ENCODE data around the gene PRIM2.

DNA sequence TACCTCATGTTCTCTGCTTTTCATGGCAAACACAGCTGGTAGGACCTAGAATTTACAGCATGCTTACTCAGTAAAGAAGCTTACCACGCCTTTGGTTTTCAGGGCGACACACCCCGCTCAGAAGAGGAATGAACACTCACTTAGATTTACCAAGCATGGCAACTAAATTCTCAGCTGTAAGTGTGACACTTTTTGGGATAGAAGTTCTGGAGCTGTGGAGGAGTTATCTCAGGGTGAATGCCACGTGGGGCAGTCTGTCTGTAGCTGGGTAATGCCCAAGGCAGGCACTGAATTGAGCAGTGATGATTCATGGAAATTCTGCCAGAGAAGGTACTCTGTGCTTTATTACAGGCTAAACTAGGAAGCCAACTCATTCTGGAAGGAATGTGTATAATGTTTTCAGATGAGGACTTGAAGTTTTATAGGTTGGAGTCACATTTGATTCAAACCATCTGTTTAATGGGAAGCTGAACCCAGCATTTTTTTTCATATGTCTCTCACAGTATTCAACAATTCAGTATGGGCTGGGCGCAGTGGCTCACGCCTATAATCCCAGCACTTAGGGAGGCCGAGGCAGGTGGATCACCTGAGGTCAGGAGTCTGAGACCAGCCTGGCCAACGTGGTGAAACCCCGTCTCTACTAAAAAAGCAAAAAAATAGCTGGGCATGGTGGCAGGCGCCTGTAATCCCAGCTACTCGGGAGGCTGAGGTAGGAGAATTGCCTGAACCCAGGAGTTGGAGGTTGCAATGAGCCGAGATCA lies 3.5 kb upstream of the PRIM2 start:
- TF ChIP-seq, protein P1, sequence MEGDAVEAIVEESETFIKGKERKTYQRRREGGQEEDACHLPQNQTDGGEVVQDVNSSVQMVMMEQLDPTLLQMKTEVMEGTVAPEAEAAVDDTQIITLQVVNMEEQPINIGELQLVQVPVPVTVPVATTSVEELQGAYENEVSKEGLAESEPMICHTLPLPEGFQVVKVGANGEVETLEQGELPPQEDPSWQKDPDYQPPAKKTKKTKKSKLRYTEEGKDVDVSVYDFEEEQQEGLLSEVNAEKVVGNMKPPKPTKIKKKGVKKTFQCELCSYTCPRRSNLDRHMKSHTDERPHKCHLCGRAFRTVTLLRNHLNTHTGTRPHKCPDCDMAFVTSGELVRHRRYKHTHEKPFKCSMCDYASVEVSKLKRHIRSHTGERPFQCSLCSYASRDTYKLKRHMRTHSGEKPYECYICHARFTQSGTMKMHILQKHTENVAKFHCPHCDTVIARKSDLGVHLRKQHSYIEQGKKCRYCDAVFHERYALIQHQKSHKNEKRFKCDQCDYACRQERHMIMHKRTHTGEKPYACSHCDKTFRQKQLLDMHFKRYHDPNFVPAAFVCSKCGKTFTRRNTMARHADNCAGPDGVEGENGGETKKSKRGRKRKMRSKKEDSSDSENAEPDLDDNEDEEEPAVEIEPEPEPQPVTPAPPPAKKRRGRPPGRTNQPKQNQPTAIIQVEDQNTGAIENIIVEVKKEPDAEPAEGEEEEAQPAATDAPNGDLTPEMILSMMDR (IDR thresholded peaks at IDR 0.05), result peak; percentile 26; the same call in 1 of the 2 replicates
- TF ChIP-seq SIN3A (IDR thresholded peaks at IDR 0.05; ENCODE audit: borderline replicate concordance, insufficient read depth, low read depth, low read length), result no peak
- TF ChIP-seq TCF7L2 (IDR thresholded peaks at IDR 0.05; ENCODE audit: low read depth, low read length), result no peak
- TF ChIP-seq POLR2AphosphoS5 (IDR thresholded peaks at IDR 0.05; ENCODE audit: low read depth, low read length), result peak; percentile 48; the same call in 1 of the 2 replicates

Measured in Panc1 (cell line).